Measurements from ENCODE around the gene PATL2. TPM values are rescaled to one million over a fixed set of nuclear protein-coding genes. Genes with fewer than 3 reads are reported as not detected.

The PATL2 gene
- total RNA-seq, 2 donors from 2014 or later: 0.26 TPM; not detected in 1

DNA sequence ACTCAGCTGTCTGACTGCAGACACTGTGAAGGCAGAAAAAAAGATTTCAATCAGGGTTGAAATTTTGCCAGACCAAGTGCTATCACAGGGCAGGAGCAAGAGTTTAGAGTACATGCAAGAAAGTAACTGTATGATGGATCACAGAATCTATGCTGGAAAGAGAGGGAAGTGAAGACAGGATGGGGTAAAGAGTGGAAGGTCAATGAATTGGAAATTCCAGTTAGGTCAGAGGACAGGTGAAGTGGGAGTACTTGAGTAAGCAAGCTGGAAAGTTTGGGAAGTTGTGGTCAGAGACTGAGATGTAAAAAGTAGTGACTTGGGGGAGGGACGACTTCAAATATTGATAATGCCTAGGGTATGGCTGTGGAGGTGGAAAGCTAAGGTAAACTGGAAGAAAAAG, 54.8 kb downstream of the PATL2 start:
- Histone ChIP-seq H3K9ac (ENCODE audit: extremely low read depth, low read length, poor library complexity, severe bottlenecking) (no peak overlapping the region), H3K4me1 (ENCODE audit: control insufficient read depth, insufficient read depth, low read length) (no peaks in the 10 kb centered on the region), H3K36me3 (ENCODE audit: control insufficient read depth, insufficient read depth, low read length) (peaks cover 75% of the 10 kb centered on the region), H3K4me3 (ENCODE audit: low read length) (no peak overlapping the region), H3K9me3 (ENCODE audit: control insufficient read depth, low read length) (no peaks in the 10 kb centered on the region), H3K27me3 (ENCODE audit: control insufficient read depth, insufficient read depth, low read length, poor library complexity, severe bottlenecking) (no peaks in the 10 kb centered on the region), H3K27ac (ENCODE audit: low read depth, low read length) (no peak overlapping the region)
- 90 to 100% methylated on average over 1 of the region's 1 CpG for WGBS, 2 experiments (ENCODE audit: insufficient coverage in 1 of 2, insufficient read length in 1 of 2)
- Mint-ChIP-seq H3K4me3 (no peak overlapping the region), H3K9me3 (no peaks in the 10 kb centered on the region), H3K4me1 (no peaks in the 10 kb centered on the region), H3K36me3 (ENCODE audit: low read depth) (peaks cover 54% of the 10 kb centered on the region), H3K27ac (no peak overlapping the region), H3K27me3 (ENCODE audit: insufficient read depth) (no peaks in the 10 kb centered on the region)
- no peak for DNase-seq
- TF ChIP-seq, protein P1, sequence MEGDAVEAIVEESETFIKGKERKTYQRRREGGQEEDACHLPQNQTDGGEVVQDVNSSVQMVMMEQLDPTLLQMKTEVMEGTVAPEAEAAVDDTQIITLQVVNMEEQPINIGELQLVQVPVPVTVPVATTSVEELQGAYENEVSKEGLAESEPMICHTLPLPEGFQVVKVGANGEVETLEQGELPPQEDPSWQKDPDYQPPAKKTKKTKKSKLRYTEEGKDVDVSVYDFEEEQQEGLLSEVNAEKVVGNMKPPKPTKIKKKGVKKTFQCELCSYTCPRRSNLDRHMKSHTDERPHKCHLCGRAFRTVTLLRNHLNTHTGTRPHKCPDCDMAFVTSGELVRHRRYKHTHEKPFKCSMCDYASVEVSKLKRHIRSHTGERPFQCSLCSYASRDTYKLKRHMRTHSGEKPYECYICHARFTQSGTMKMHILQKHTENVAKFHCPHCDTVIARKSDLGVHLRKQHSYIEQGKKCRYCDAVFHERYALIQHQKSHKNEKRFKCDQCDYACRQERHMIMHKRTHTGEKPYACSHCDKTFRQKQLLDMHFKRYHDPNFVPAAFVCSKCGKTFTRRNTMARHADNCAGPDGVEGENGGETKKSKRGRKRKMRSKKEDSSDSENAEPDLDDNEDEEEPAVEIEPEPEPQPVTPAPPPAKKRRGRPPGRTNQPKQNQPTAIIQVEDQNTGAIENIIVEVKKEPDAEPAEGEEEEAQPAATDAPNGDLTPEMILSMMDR (conservative IDR thresholded peaks at IDR 0.05): no peak

DNA sequence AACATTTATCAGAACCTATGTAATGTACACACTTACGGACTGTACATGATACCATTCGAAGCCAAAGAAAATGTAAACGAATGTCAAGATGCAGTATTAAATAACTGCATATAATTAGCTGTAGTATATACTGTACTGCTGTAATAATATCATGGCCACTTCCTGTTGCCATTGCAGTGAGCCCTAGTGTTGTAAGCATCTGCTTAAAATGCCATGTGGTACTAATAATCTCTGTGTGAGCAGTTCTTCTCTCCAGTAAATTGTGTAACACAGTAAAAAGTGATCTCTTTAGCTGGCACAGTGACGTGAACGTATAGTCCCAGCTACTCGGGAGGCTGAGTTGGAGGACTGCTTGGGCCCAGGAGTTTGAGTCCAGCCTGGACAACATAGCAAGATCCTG, 56.3 kb downstream of the PATL2 start:
- no peak overlapping the region for H3K4me3 ChIP-seq (ENCODE audit: low read length)
- no peak for DNase-seq
- Mint-ChIP-seq H3K9me3 (no peaks in the 10 kb centered on the region), H3K4me3 (no peak overlapping the region), H3K27me3 (ENCODE audit: insufficient read depth) (no peaks in the 10 kb centered on the region), H3K4me1 (no peaks in the 10 kb centered on the region), H3K36me3 (ENCODE audit: low read depth) (peaks cover 62% of the 10 kb centered on the region), H3K27ac (no peak overlapping the region)
- no peaks in the 10 kb centered on the region for H3K9me3 ChIP-seq (ENCODE audit: control insufficient read depth, low read length)
- H3K9ac ChIP-seq (ENCODE audit: extremely low read depth, low read length, poor library complexity, severe bottlenecking): no peak overlapping the region
- H3K4me1 ChIP-seq (ENCODE audit: control insufficient read depth, insufficient read depth, low read length): no peaks in the 10 kb centered on the region
- no peak overlapping the region for H3K27ac ChIP-seq (ENCODE audit: low read depth, low read length)
- no peaks in the 10 kb centered on the region for H3K27me3 ChIP-seq (ENCODE audit: control insufficient read depth, insufficient read depth, low read length, poor library complexity, severe bottlenecking)
- TF ChIP-seq, protein P1 (conservative IDR thresholded peaks at IDR 0.05): no peak
- H3K36me3 ChIP-seq (ENCODE audit: control insufficient read depth, insufficient read depth, low read length): peaks cover 77% of the 10 kb centered on the region
- WGBS, 2 experiments (ENCODE audit: insufficient coverage in 1 of 2, insufficient read length in 1 of 2): 92 to 100% methylated on average over 2 to 6 of the region's 6 CpGs

DNA sequence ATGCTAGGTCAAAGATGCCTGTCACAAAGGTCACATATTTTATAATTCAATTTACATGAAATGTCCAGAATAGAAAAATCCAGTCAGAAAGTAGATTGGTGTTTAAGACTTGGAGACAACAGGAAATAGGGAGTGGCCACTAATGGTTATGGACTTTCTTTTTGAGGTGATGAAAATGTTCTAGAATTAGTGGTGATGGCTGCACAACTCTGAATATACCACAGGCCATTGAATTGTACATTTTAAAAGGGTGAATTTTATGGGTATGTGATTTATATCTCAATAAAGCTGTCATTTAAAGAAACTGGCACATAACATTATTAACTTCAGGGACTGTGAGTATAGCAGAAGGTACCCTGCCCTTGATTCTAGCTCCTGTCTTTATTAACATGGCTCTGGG, 63.5 kb downstream of the PATL2 start:
- Mint-ChIP-seq H3K9me3 (peaks cover 12% of the 10 kb centered on the region), H3K4me1 (no peaks in the 10 kb centered on the region), H3K36me3 (ENCODE audit: low read depth) (peaks cover 75% of the 10 kb centered on the region), H3K4me3 (no peak overlapping the region), H3K27ac (no peak overlapping the region), H3K27me3 (ENCODE audit: insufficient read depth) (no peaks in the 10 kb centered on the region)
- H3K4me3 ChIP-seq (ENCODE audit: low read length): no peak overlapping the region
- DNase-seq: no peak
- peaks cover 12% of the 10 kb centered on the region for H3K9me3 ChIP-seq (ENCODE audit: control insufficient read depth, low read length)
- TF ChIP-seq, protein P1 (conservative IDR thresholded peaks at IDR 0.05): no peak
- no peak overlapping the region for H3K27ac ChIP-seq (ENCODE audit: low read depth, low read length)
- no peaks in the 10 kb centered on the region for H3K4me1 ChIP-seq (ENCODE audit: control insufficient read depth, insufficient read depth, low read length)
- no peaks in the 10 kb centered on the region for H3K27me3 ChIP-seq (ENCODE audit: control insufficient read depth, insufficient read depth, low read length, poor library complexity, severe bottlenecking)
- H3K36me3 ChIP-seq (ENCODE audit: control insufficient read depth, insufficient read depth, low read length): peaks cover 58% of the 10 kb centered on the region
- no peak overlapping the region for H3K9ac ChIP-seq (ENCODE audit: extremely low read depth, low read length, poor library complexity, severe bottlenecking)
